ENCODE data around the gene LGALS14. TPM values are rescaled to one million over a fixed set of nuclear protein-coding genes. Genes with fewer than 3 reads are reported as not detected.
"Not testable (repeated sequence)": the region's sequence is repeated elsewhere in the genome, so short reads cannot be mapped to it uniquely, and the experiment has no call there.

LGALS14 gene
- total RNA-seq (2014; rRNA removed; shearing (Covaris generic); ENCODE audit: low replicate concordance) = 3.7 and 6.1 TPM in 2 replicates

- peak within 1 kb of the TSS; percentile 65 for H3K9ac ChIP-seq (ENCODE audit: low read length)
- peak within 1 kb of the TSS; percentile 96 for H3K27ac ChIP-seq (ENCODE audit: low read length)
- H3K4me3 ChIP-seq (ENCODE audit: low read length) = peak within 1 kb of the TSS; percentile 61
- peak within 1 kb of the TSS; percentile 85 for H3K4me2 ChIP-seq (ENCODE audit: low read depth, low read length, poor library complexity, severe bottlenecking)
- DNase-seq = peak; percentile 55
- H3K36me3 ChIP-seq (ENCODE audit: insufficient read depth, low read length) = no peaks in the 10 kb centered on the region
- H2AFZ ChIP-seq (ENCODE audit: low read length) = peak within 1 kb of the TSS; percentile 12; the same call in 1 of the 2 replicates
- H3K4me1 ChIP-seq (ENCODE audit: low read length) = peaks cover 85% of the 10 kb centered on the region
- H3K79me2 ChIP-seq (ENCODE audit: low read length) = no peaks in the 10 kb centered on the region
- H3K27me3 ChIP-seq (ENCODE audit: low read length) = no peaks in the 10 kb centered on the region
- H3K9me3 ChIP-seq (ENCODE audit: low read length) = no peaks in the 10 kb centered on the region
- H4K20me1 ChIP-seq (ENCODE audit: insufficient read depth, low read depth, low read length) = no peaks in the 10 kb centered on the region
- H3K9me2 ChIP-seq (replicated peaks; ENCODE audit: insufficient read depth, low read length) = no peaks in the 10 kb centered on the region
These were observed at the start of gene LGALS14 for GRCh38 chr19:39704181-39705044. Gene LGALS14, plus strand, starts transcription at chr19:39704481. Its CDS starts 48 bp downstream, at chr19:39704529.

GRCh38 chr19:39655613-39656012 lies 48.7 kb upstream of the LGALS14 start, which contains the start of gene LGALS16:
Gene LGALS16, plus strand, starts transcription at chr19:39655913. Its CDS starts 49 bp downstream, at chr19:39655962.
- no peaks in the 10 kb centered on the region for H3K9me3 ChIP-seq (ENCODE audit: low read length)
- no peak within 1 kb of the TSS for H3K27ac ChIP-seq (ENCODE audit: low read length)
- no peaks in the 10 kb centered on the region for H3K9me2 ChIP-seq (replicated peaks; ENCODE audit: insufficient read depth, low read length)
- no peaks in the 10 kb centered on the region for H3K79me2 ChIP-seq (ENCODE audit: low read length)
- no peaks in the 10 kb centered on the region for H3K4me1 ChIP-seq (ENCODE audit: low read length)
- H4K20me1 ChIP-seq (ENCODE audit: insufficient read depth, low read depth, low read length) = no peaks in the 10 kb centered on the region
- no peaks in the 10 kb centered on the region for H3K27me3 ChIP-seq (ENCODE audit: low read length)
- no peaks in the 10 kb centered on the region for H3K36me3 ChIP-seq (ENCODE audit: insufficient read depth, low read length)
- H3K4me2 ChIP-seq (ENCODE audit: low read depth, low read length, poor library complexity, severe bottlenecking) = no peak within 1 kb of the TSS
- DNase-seq = no peak
- H3K4me3 ChIP-seq (ENCODE audit: low read length) = no peak within 1 kb of the TSS
- H2AFZ ChIP-seq (ENCODE audit: low read length) = no peak within 1 kb of the TSS
- no peak within 1 kb of the TSS for H3K9ac ChIP-seq (ENCODE audit: low read length)

GRCh38 chr19:39659791-39660190 lies 44.5 kb upstream of the LGALS14 start:
- H3K9me3 ChIP-seq (ENCODE audit: low read length) = no peaks in the 10 kb centered on the region
- H4K20me1 ChIP-seq (ENCODE audit: insufficient read depth, low read depth, low read length) = no peaks in the 10 kb centered on the region
- H3K4me3 ChIP-seq (ENCODE audit: low read length) = no peak overlapping the region
- H3K9ac ChIP-seq (ENCODE audit: low read length) = no peak overlapping the region
- H3K4me2 ChIP-seq (ENCODE audit: low read depth, low read length, poor library complexity, severe bottlenecking) = no peak overlapping the region
- no peaks in the 10 kb centered on the region for H3K9me2 ChIP-seq (replicated peaks; ENCODE audit: insufficient read depth, low read length)
- DNase-seq = no peak
- H3K36me3 ChIP-seq (ENCODE audit: insufficient read depth, low read length) = no peaks in the 10 kb centered on the region
- no peaks in the 10 kb centered on the region for H3K4me1 ChIP-seq (ENCODE audit: low read length)
- no peaks in the 10 kb centered on the region for H3K79me2 ChIP-seq (ENCODE audit: low read length)
- no peaks in the 10 kb centered on the region for H3K27me3 ChIP-seq (ENCODE audit: low read length)
- H3K27ac ChIP-seq (ENCODE audit: low read length) = no peak overlapping the region
- H2AFZ ChIP-seq (ENCODE audit: low read length) = no peak overlapping the region

GRCh38 chr19:39660661-39661060 lies 43.6 kb upstream of the LGALS14 start:
- H3K36me3 ChIP-seq (ENCODE audit: insufficient read depth, low read length) = no peaks in the 10 kb centered on the region
- no peak overlapping the region for H3K27ac ChIP-seq (ENCODE audit: low read length)
- H2AFZ ChIP-seq (ENCODE audit: low read length) = no peak overlapping the region
- H3K79me2 ChIP-seq (ENCODE audit: low read length) = no peaks in the 10 kb centered on the region
- no peak overlapping the region for H3K9ac ChIP-seq (ENCODE audit: low read length)
- H3K9me3 ChIP-seq (ENCODE audit: low read length) = no peaks in the 10 kb centered on the region; the same call in 1 of the 2 replicates
- no peaks in the 10 kb centered on the region for H3K27me3 ChIP-seq (ENCODE audit: low read length)
- no peaks in the 10 kb centered on the region for H3K9me2 ChIP-seq (replicated peaks; ENCODE audit: insufficient read depth, low read length)
- no peak overlapping the region for H3K4me3 ChIP-seq (ENCODE audit: low read length)
- no peak for DNase-seq
- no peak overlapping the region for H3K4me2 ChIP-seq (ENCODE audit: low read depth, low read length, poor library complexity, severe bottlenecking)
- no peaks in the 10 kb centered on the region for H4K20me1 ChIP-seq (ENCODE audit: insufficient read depth, low read depth, low read length)
- H3K4me1 ChIP-seq (ENCODE audit: low read length) = no peaks in the 10 kb centered on the region

GRCh38 chr19:39661565-39661964 lies 42.7 kb upstream of the LGALS14 start:
- Histone ChIP-seq H3K4me1 (ENCODE audit: low read length) (no peaks in the 10 kb centered on the region), H3K9me3 (ENCODE audit: low read length) (no peaks in the 10 kb centered on the region; the same call in 1 of the 2 replicates), H3K27me3 (ENCODE audit: low read length) (no peaks in the 10 kb centered on the region), H3K36me3 (ENCODE audit: insufficient read depth, low read length) (no peaks in the 10 kb centered on the region), H3K4me3 (ENCODE audit: low read length) (no peak overlapping the region), H3K27ac (ENCODE audit: low read length) (no peak overlapping the region), H3K9me2 (replicated peaks; ENCODE audit: insufficient read depth, low read length) (no peaks in the 10 kb centered on the region), H2AFZ (ENCODE audit: low read length) (no peak overlapping the region), H3K79me2 (ENCODE audit: low read length) (no peaks in the 10 kb centered on the region), H3K9ac (ENCODE audit: low read length) (no peak overlapping the region), H4K20me1 (ENCODE audit: insufficient read depth, low read depth, low read length) (no peaks in the 10 kb centered on the region), H3K4me2 (ENCODE audit: low read depth, low read length, poor library complexity, severe bottlenecking) (no peak overlapping the region)
- no peak for DNase-seq

- H3K79me2 ChIP-seq (ENCODE audit: low read length); H3K27me3 ChIP-seq (ENCODE audit: low read length); DNase-seq; H3K9me2 ChIP-seq (replicated peaks; ENCODE audit: insufficient read depth, low read length); H3K27ac ChIP-seq (ENCODE audit: low read length); H3K9ac ChIP-seq (ENCODE audit: low read length); H4K20me1 ChIP-seq (ENCODE audit: insufficient read depth, low read depth, low read length); H3K4me2 ChIP-seq (ENCODE audit: low read depth, low read length, poor library complexity, severe bottlenecking); H2AFZ ChIP-seq (ENCODE audit: low read length); H3K36me3 ChIP-seq (ENCODE audit: insufficient read depth, low read length); H3K9me3 ChIP-seq (ENCODE audit: low read length); H3K4me3 ChIP-seq (ENCODE audit: low read length): not testable (repeated sequence)
- peaks cover 19% of the 10 kb centered on the region for H3K4me1 ChIP-seq (ENCODE audit: low read length)
These were observed 34.4 kb upstream of the LGALS14 start for GRCh38 chr19:39669860-39670259.

GRCh38 chr19:39670998-39671397 lies 33.3 kb upstream of the LGALS14 start:
- H3K4me2 ChIP-seq (ENCODE audit: low read depth, low read length, poor library complexity, severe bottlenecking) = no peak overlapping the region
- no peaks in the 10 kb centered on the region for H3K36me3 ChIP-seq (ENCODE audit: insufficient read depth, low read length)
- H3K79me2 ChIP-seq (ENCODE audit: low read length) = no peaks in the 10 kb centered on the region
- H3K4me3 ChIP-seq (ENCODE audit: low read length) = no peak overlapping the region
- no peak overlapping the region for H3K27ac ChIP-seq (ENCODE audit: low read length)
- no peaks in the 10 kb centered on the region for H3K9me2 ChIP-seq (replicated peaks; ENCODE audit: insufficient read depth, low read length)
- H3K9me3 ChIP-seq (ENCODE audit: low read length) = peaks cover 7% of the 10 kb centered on the region
- no peak overlapping the region for H2AFZ ChIP-seq (ENCODE audit: low read length)
- no peak overlapping the region for H3K9ac ChIP-seq (ENCODE audit: low read length)
- no peaks in the 10 kb centered on the region for H4K20me1 ChIP-seq (ENCODE audit: insufficient read depth, low read depth, low read length)
- peak; percentile 56 for DNase-seq
- peaks cover 5% of the 10 kb centered on the region; the same call in 1 of the 2 replicates for H3K27me3 ChIP-seq (ENCODE audit: low read length)
- H3K4me1 ChIP-seq (ENCODE audit: low read length) = peaks cover 31% of the 10 kb centered on the region

GRCh38 chr19:39671739-39672363 lies 32.4 kb upstream of the LGALS14 start:
- no peak overlapping the region for H3K27ac ChIP-seq (ENCODE audit: low read length)
- peak overlapping the region; percentile 34 for H3K4me2 ChIP-seq (ENCODE audit: low read depth, low read length, poor library complexity, severe bottlenecking)
- H3K79me2 ChIP-seq (ENCODE audit: low read length) = no peaks in the 10 kb centered on the region
- peaks cover 5% of the 10 kb centered on the region; the same call in 1 of the 2 replicates for H3K27me3 ChIP-seq (ENCODE audit: low read length)
- no peak overlapping the region for H2AFZ ChIP-seq (ENCODE audit: low read length)
- H3K36me3 ChIP-seq (ENCODE audit: insufficient read depth, low read length) = no peaks in the 10 kb centered on the region
- peaks cover 33% of the 10 kb centered on the region for H3K4me1 ChIP-seq (ENCODE audit: low read length)
- H3K9me3 ChIP-seq (ENCODE audit: low read length) = peaks cover 7% of the 10 kb centered on the region
- peak; percentile 93 for DNase-seq
- no peaks in the 10 kb centered on the region for H3K9me2 ChIP-seq (replicated peaks; ENCODE audit: insufficient read depth, low read length)
- no peak overlapping the region for H3K9ac ChIP-seq (ENCODE audit: low read length)
- no peaks in the 10 kb centered on the region for H4K20me1 ChIP-seq (ENCODE audit: insufficient read depth, low read depth, low read length)
- no peak overlapping the region for H3K4me3 ChIP-seq (ENCODE audit: low read length)
